GM12872 (cell line): ENCODE measurements around the gene GTPBP2.

ENCODE experiments used
- CTCF ChIP-seq: IDR thresholded peaks from 3 replicates; pipeline ENCODE4 v1.5.1; 2011; ENCODE audit warnings: low read depth, mild to moderate bottlenecking, low read length, moderate library complexity; ENCODE audit not compliant: insufficient read depth

Gene GTPBP2

GRCh38 chr6:43645613-43645964 is 16.5 kb upstream of the GTPBP2 start:
- TF ChIP-seq CTCF: no peak

GRCh38 chr6:43644940-43645612 is 16.0 kb upstream of the GTPBP2 start, which contains the start of gene RSPH9:
TSS of gene RSPH9 (plus strand) at chr6:43645036. CDS start at chr6:43645099, 63 bp downstream.
- no peak for TF ChIP-seq CTCF

GRCh38 chr6:43639984-43640800 is 11.1 kb upstream of the GTPBP2 start:
- no peak for TF ChIP-seq CTCF

GRCh38 chr6:43636308-43636659 is 7.2 kb upstream of the GTPBP2 start:
- no peak for TF ChIP-seq CTCF

GRCh38 chr6:43635387-43636307 is 6.6 kb upstream of the GTPBP2 start, which contains the start of gene MAD2L1BP:
TSS of gene MAD2L1BP (plus strand) at chr6:43635840. CDS start at chr6:43635876, 36 bp downstream.
- TF ChIP-seq CTCF: no peak

GRCh38 chr6:43634702-43635303 is 5.7 kb upstream of the GTPBP2 start:
- TF ChIP-seq CTCF: no peak
